H1 (cell line): ENCODE data around the gene FZD8. TPM values are rescaled to one million over a fixed set of nuclear protein-coding genes. Genes with fewer than 3 reads are reported as not detected.

Experiments
- EGR1 ChIP-seq: IDR thresholded peaks from 2 replicates; pipeline ENCODE4 v1.6.1; 2011; ENCODE audit warnings: low read depth, low read length, borderline replicate concordance
- EP300 ChIP-seq, 2 experiments: IDR thresholded peaks; 1 replicate in 1 of 2; 2 replicates in 1 of 2; pipeline ENCODE4 v1.6.1; 2011 to 2012; ENCODE audit warnings: low read depth in 2 of 2, low read length in 2 of 2, mild to moderate bottlenecking in 2 of 2, borderline replicate concordance in 1 of 2, inconsistent platforms in 1 of 2, moderate library complexity in 1 of 2
- EZH2 ChIP-seq: fragments of 200-600 bp; sonication (generic); IDR thresholded peaks from 2 replicates; pipeline ENCODE4 v1.7.1; 2012; ENCODE audit warnings: low read depth, mild to moderate bottlenecking, moderate library complexity, low read length, inconsistent platforms; ENCODE audit not compliant: severe bottlenecking
- RAD21 ChIP-seq, 2 experiments: IDR thresholded peaks in 1 of 2; conservative IDR thresholded peaks in 1 of 2; 2 replicates each; pipeline ENCODE4 v1.6.1; 2011; ENCODE audit warnings: low read depth in 2 of 2, low read length in 2 of 2, improper control_type of control experiment in 1 of 2, inconsistent platforms in 1 of 2, mild to moderate bottlenecking in 1 of 2, moderate library complexity in 1 of 2
- SP1 ChIP-seq: IDR thresholded peaks from 2 replicates; pipeline ENCODE4 v1.6.1; 2011; ENCODE audit warnings: low read depth, low read length
- TAF1 ChIP-seq: IDR thresholded peaks from 2 replicates; pipeline ENCODE4 v1.6.1; 2011; ENCODE audit warnings: mild to moderate bottlenecking, low read depth, low read length
- TAF7 ChIP-seq: optimal IDR thresholded peaks from 2 replicates; pipeline ENCODE3; 2011; ENCODE audit warnings: low read depth, mild to moderate bottlenecking, inconsistent platforms, low read length, moderate library complexity, borderline replicate concordance
- USF2 ChIP-seq: IDR thresholded peaks from 2 replicates; pipeline ENCODE4 v1.6.1; 2011; ENCODE audit warnings: low read length, improper control_type of control experiment
- polyA plus RNA-seq, 7 experiments: library from polyadenylated mRNA; depleted of rRNA in 3 of 7; stranded (reverse) in 5 of 7; unstranded in 2 of 7; fragments of >200 nt in 5 of 7; fragments of 200-250 nt in 2 of 7; gene quantifications; 1 replicate in 5 of 7; 2 replicates in 1 of 7; 4 replicates in 1 of 7; pipeline versions ENCODE4 v1.2.1 to v1.2.3, GENCODE V29; 2011 to 2013; ENCODE audit warnings: missing spikeins in 2 of 7, mixed read lengths in 2 of 7
- total RNA-seq: library from RNA; stranded (reverse); fragmentation: NEBNext Ultra II Directional; extraction: Animal tissue kit (Norgen Biotek cat#: 25700); gene quantifications from 2 replicates; pipeline ENCODE4 v1.2.1, GENCODE V29; 2021

The FZD8 gene
- total and polyA plus RNA-seq, 2 of the 8 experiments (the other 6 are each of a cell fraction or from before 2014, with no cell fraction given): 4.8 to 7.1 TPM

- no peak for TF ChIP-seq EGR1
- TF ChIP-seq RAD21 (IDR thresholded peaks at IDR 0.05 in 1 of 2, conservative IDR thresholded peaks at IDR 0.05 in 1 of 2; ENCODE audit: low read depth in 2 of 2, low read length in 2 of 2): no peak
- no peak for TF ChIP-seq USF2
- no peak for TF ChIP-seq EZH2
- TF ChIP-seq TAF7: no peak
- TF ChIP-seq SP1: no peak
- TF ChIP-seq TAF1: no peak
- no peak for TF ChIP-seq EP300 (IDR thresholded peaks at IDR 0.05; ENCODE audit: borderline replicate concordance in 1 of 2, low read depth in 2 of 2, low read length in 2 of 2)
Measured at GRCh38 chr10:35614312-35614711, 27.8 kb downstream of the FZD8 start (continued).
